Stimulated activated naive CD8-positive, alpha-beta T cell treated with anti-CD3 and anti-CD28 coated beads, Interleukin-15, Interleukin-2, amounts not matched to agents 100 U/mL and 50 U/mL, for 24 hours (primary cell): ENCODE data around the gene HAP1.
"Not testable (repeated sequence)": the region's sequence is repeated elsewhere in the genome, so short reads cannot be mapped to it uniquely, and the experiment has no call there.

ENCODE experiments used
- ATAC-seq: fragments of 150-1000 bp; cut with Tn5 transposase; one replicate; pipeline ENCODE4 v1.10.0; 2021
- DNase-seq: peaks from one replicate; pipeline ENCODE4 v3.0.0; 2021

Gene HAP1, protein sequence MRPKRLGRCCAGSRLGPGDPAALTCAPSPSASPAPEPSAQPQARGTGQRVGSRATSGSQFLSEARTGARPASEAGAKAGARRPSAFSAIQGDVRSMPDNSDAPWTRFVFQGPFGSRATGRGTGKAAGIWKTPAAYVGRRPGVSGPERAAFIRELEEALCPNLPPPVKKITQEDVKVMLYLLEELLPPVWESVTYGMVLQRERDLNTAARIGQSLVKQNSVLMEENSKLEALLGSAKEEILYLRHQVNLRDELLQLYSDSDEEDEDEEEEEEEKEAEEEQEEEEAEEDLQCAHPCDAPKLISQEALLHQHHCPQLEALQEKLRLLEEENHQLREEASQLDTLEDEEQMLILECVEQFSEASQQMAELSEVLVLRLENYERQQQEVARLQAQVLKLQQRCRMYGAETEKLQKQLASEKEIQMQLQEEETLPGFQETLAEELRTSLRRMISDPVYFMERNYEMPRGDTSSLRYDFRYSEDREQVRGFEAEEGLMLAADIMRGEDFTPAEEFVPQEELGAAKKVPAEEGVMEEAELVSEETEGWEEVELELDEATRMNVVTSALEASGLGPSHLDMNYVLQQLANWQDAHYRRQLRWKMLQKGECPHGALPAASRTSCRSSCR

GRCh38 chr17:41734139-41734948 lies at the start of gene HAP1:
Gene HAP1 (minus strand): TSS chr17:41734643. CDS start chr17:41734634, 9 bp downstream.
- ATAC-seq (no peak), DNase-seq (peak; percentile 24)

DNA sequence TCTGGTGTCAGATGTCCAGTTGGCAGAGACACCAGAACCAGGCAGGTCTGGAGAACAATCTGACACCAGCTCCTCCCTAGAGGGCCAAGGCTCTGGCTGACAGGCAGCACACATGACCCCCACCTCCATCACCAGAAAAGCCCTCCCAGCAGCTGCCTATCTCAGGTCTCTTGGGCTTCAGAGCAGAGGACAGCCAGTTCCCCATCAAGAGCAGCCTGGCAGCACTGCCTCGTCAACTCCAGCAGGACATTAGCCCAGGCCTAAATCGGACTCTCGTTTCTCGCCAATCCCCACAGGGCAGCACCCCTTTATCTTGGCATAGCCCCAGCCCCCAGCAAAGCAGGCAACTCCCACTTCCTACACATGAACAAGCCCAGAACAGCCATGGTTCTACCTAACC lies 47.7 kb upstream of the HAP1 start:
- ATAC-seq (no peak), DNase-seq (no peak)

GRCh38 chr17:41781404-41782110 lies 47.1 kb upstream of the HAP1 start:
- ATAC-seq (no peak), DNase-seq (no peak)

GRCh38 chr17:41779954-41780353 lies 45.5 kb upstream of the HAP1 start:
- ATAC-seq = no peak
- no peak for DNase-seq

DNA sequence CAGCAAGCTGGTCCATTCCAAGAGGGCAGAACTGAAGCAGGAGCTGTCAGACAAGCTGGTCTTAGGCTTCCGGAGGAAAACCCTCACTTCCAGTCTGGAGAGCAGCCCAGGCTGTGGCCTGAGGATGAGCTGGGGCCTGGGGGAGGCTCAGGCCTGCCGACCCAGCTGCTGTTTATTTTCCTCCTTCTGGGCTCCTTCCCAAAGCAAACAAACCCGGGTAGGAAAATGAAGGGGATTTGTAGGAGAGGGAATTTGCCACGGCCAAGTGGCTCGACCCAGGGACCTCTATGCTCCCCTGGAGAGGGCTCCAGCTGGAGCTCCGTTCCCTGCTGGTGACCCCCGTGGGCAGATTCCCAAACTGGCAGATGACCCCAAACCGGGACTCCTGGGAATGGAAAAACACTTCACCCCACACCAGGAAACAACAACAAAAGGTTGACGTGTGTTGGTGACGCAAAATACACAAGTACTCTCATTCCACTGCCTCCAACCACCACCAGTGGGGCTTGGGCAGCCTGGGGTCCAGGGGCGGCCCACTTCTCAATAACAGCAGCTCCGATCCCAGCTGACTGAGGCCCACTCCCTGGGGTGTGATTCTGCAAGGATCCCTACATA lies 43.2 kb upstream of the HAP1 start:
- ATAC-seq = no peak
- no peak for DNase-seq

GRCh38 chr17:41777157-41777573 lies 42.7 kb upstream of the HAP1 start:
- DNase-seq (no peak), ATAC-seq (peak; percentile 21)

DNA sequence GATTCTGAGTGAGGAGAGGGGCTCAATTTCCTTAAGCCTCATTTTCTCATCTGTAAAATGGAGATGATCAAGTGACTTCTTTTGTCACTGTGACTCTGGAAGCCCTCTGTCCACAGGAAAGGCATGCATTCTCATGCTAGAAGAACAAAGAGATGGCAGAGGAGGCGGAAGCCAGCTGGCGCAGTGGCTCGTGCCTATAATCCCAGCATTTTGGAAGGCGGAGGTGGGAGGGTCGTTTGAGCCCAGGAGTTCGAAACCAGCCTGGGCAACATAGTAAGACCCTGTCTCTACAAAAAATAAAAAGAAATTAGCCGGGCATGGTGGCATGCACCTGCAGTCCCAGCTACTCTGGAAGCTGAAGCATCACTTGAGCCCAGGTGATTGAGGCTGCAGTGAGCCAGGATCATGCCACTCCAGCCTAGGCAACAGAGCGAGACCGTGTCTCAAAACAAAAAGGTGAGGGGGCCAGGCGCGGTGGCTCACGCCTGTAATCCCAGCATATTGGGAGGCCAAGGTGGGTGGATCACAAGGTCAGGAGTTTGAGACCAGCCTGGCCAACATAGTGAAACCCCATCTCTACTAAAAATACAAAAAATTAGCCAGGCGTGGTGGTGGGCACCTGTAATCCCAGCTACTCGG lies 41.9 kb upstream of the HAP1 start:
- DNase-seq, ATAC-seq: not testable (repeated sequence)

DNA sequence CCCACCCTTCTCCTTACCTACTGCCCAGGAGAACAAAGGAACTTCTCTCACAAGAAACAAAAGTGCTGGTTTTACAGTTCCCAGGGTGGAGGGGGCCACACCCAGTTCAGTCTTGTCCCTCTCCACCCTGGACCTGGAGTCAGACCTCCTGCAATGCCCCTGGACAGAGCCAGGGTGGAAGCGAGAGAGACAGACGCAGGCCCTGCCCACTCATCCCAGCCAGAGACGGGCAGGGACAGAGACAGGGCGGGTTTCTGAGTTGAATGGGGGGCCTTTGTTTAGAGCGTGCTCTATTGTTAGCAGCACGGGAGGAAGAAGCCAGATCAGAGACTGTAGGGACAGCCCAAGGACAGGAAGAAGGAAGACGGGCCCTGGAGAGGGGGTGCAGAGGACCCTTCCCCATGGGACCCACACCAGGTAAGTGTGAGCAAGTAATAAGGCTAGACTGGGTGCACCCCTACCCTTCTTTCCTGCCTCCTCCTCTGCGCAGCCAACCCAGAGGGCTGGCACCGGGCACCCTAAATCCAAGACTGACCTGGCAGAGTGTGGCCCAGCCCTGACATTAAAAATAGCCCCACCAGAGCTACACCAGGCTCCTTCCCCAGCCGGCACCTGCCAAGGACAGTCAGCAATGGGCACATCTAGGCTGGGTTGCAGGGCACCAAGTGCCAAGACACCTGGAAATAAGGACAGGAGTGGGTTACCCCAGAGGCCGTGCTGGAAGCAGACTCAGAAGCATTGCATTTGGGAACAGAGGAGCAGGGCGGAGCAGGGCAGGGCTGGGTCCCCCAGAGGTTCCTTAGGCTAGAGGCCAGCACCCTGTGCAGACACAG lies 41.2 kb upstream of the HAP1 start:
- ATAC-seq = no peak

DNA sequence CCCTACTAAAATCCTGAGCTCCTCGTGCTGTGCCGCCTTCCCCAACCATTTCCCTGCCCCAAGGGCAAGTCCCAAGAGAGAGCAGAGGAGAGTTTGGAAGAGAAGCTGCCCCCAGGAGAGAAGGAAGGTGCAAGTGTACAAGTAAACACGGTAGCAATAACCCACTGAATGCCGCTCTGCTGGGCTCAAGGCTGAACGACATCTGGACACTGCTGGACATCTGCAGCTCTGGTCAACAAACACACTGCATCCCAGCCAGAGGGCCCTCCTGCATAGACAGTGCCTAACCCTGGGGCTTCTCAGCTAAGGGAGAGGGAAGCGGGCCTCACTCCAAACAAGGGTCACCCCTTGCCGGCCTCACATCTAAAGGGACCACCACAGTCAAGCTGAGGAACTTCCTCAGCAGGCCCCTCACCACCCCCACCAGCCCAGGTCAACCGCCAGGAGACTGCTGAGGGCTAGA lies 39.3 kb upstream of the HAP1 start:
- no peak for DNase-seq
- ATAC-seq = no peak

More for the DNA sequence above, 41.2 kb upstream of the HAP1 start:
- no peak for DNase-seq

- no peak for ATAC-seq
- DNase-seq = no peak
Measured at GRCh38 chr17:41773190-41773588, 38.7 kb upstream of the HAP1 start.

- no peak for ATAC-seq
Measured at GRCh38 chr17:41772586-41773189, 38.2 kb upstream of the HAP1 start.

DNA sequence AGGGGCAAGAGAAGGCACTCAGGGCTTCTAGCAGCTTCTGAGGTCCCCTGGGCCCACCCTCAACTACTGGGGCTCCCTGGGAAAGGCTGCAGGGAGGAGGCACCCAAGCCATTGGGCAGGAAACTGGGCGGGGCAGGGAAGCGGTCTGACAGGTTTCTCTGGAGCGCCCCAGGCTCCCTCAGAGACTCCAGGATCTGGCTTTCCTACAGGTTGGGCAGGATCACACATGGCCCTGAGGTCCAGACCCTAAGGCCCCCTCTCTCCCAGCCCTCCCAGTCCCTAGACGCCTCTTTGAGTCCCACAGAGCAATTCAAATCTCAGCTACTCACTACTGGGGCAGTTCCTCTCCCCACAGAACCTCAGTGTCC lies 37.8 kb upstream of the HAP1 start:
- ATAC-seq (no peak), DNase-seq (no peak)

More at GRCh38 chr17:41772586-41773189, 38.2 kb upstream of the HAP1 start:
- no peak for DNase-seq

DNA sequence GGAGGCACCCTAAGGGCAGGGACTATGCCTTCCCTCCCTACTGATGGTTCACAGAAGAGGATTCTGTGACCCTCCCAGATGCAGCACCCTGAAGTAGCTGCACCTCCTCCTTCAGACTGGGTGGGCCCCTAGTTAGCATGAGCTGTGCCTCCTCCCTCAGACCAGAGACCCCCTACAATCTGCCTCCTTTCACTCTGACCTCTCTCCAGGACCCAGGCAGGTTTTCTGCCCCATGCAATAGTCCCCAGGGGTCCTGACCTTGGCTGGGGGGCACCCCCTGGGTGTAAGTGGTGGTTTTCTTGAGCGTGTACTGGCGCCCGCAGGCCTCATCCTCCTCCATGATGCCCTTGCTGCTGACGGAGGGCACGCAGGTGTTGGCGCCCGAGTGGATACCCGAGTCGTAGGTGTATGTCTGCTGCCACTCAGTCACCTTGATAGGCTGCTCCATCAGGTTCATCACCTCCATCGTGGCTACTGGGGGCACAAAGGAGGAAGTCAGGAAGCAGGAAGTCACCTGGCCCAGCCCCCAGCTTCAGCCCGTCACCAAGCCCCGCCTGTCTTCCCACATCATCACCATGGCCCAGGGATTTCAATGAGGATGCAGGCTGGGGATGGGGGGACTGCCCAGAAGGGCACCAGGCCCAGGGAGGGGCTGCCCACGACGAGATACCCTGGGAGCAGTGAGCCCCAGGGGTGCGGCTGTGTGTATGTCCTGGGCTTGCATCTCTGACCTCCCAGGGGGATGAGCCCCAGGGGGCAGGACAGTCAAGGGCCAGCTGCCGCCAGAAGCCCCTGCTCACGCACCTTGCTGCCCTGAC lies 37.2 kb upstream of the HAP1 start:
- DNase-seq = no peak
- ATAC-seq = no peak

GRCh38 chr17:41769985-41770384 lies 35.5 kb upstream of the HAP1 start:
- DNase-seq (no peak), ATAC-seq (no peak)

GRCh38 chr17:41769346-41769862 lies 35.0 kb upstream of the HAP1 start:
- ATAC-seq (no peak), DNase-seq (no peak)

DNA sequence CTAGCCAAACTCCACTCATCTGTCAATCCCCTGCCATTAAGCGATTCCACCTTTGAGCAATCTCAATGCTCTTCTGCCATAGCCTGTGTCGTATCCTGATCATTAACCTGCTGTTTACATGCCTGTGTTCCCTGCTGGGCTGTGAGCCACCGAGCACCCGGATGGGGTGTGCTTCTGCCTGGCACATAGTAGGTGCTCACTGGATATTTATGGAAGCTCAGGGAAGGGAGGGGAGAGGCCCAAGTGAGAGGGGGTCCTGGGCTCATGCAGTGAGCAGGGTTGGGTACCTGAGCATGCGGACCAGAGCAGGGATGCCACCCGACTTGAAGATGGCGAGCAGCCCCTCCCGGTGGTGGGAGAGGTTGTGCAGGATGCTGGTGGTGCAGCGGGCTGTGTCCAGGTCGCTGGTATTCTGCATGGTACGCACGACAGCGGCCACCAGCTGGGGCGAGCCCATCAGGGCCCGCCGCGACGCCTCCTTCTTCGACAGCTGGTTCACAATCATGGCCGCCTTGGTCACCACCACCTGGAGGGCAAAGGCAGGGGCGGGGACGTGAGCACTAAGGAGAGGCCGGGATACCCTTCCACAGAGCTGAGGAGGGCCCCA lies 34.3 kb upstream of the HAP1 start:
- ATAC-seq (no peak), DNase-seq (no peak)

GRCh38 chr17:41767324-41768042 lies 33.0 kb upstream of the HAP1 start:
- no peak for DNase-seq
- no peak for ATAC-seq

GRCh38 chr17:41766135-41766534 lies 31.7 kb upstream of the HAP1 start:
- DNase-seq = no peak
- ATAC-seq = no peak
